HG02943 (cell line): ENCODE data around the gene SGMS1.

Experiments
- ATAC-seq: cut with Tn5 transposase; IDR thresholded peaks from one replicate; pipeline ENCODE4 v1.9.1; 2021; ENCODE audit warnings: mild to moderate bottlenecking, low read depth, moderate library complexity; ENCODE audit not compliant: unreplicated experiment

The SGMS1 gene

DNA sequence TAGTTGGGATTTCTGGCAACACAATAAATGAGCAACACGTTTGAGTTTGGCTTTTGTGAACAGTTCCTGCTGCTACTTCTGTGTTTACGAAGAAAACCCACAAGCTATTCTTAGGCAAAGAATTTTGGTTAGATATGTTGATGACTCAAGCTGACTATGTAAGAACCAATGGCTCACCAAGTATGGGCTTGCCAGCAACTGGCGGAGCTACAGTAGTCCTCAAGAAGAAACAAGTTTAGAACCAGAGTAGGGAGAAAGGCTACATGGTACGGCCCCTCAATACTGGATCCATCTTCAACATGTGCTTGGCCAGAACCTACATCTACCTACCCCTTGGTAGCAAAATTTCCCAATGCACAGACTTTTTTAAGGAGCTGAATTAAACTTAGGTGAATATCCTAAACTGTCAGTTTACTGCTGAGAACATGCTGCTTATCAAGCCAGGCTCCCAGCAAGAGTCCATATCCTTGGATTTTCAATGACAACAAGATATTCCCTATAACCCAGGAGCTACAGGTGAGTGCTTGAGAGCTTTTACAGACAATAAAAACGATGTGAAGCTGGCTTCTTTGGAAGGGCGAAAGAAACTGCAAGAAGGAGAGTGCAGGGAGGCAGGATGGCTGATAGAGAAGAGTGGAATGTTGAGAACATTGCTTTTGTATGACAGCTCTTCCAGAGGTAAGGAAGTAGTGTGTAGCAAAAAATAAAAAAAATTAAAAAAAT, 298.1 kb downstream of the SGMS1 start:
- no peak for ATAC-seq

GRCh38 chr10:50324680-50325393, 298.9 kb downstream of the SGMS1 start:
- ATAC-seq, result no peak

DNA sequence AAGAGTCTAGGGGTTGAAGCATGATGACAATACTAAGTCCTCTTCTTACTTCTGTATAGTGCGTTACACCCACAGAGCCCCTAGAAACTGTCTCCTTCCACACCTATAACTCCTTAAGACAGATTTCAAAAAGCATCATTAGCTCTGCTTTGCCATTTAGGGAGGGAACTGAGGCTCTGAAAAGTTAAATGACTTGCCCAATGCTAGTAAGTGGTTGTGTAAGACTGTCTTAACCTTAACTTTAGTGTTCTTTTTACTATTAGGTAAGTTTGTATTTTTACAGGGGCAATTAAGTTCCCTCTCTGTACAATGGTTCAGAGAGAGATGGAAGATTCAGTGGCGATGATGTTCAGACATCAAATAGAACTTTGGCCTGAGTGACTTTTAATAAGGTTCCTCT, 299.7 kb downstream of the SGMS1 start:
- ATAC-seq, result no peak

- no peak for ATAC-seq
Measured at GRCh38 chr10:50322077-50322476, 301.7 kb downstream of the SGMS1 start.

DNA sequence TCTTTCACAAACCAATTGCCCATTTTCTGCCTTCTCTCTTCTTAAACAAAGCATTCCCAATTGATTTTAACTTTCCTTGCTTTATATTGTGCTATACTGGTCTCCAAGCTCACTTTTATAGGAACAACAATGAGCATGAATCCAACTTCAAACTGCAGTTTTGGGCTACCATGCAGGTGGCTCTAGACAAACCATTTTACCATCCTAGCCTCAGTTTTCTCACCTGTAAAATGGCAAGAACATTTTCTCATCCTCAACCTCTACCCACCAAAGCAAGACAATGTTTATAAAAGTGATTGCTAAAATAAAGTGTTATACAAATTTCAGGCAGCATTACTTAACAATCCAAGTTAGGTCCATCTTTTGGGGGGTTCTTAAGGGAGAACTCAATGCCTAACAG, 305.6 kb downstream of the SGMS1 start:
- ATAC-seq, result no peak

DNA sequence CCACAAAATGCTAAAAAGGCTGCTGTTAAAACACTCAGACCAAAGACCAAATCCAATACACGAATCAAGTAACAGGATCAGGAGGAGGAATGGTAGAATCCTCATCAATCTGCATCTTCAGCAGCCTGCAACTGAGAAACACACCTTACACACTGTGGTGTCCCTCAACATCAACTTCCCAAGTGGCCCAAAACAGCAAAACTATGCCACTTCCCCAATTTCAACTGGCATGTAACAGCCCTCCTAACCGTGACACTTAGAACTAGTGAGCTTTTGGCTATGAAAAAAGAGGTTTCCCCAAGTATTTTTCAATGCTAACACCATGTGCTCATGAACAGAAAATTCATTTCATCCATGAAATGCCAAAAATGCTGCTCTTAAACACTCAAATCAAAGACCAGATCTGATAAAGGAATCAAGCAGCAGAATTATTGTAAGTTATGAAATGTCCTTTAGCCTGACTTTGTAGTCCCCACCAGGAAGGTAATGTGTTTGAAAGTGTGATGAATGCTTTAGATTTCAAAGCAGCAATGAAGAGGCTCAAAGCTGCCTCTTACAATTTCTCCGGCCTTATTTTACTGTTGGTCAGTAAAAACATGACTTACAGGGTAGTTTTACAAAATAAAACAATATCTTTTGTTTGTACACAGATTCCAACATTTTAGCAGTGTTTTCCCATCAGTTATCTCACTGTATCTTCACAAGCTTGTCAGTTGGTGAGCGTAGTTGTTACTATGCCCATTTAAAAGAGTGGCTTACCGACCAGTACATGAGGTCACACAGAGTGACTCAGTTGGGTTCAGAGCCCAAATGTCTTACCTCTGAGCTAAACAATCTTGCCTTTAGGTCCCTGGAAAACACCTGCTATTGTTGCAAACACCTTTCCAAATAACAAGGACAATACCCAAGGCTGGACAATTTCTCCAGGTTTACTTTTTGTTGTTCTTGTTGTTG, 306.8 kb downstream of the SGMS1 start:
- ATAC-seq, result no peak

DNA sequence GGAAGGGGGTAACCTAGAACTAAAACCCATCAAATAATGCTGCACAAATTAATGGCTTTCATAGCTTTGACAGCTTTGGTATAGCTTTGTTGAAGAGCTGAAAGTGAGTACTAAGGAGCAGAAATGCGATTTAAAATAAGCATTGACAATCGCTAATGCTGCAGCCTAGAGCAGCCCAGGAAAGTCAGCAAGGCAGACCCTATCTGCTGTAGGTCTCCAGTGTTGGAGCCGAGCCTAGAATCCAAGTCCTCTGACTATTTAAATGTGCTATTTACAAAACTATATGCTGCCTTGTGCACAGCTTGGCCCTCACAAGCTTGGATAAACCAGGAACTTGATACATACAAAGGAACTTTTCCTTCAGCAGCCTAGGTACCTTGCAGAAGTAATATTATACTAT, 307.6 kb downstream of the SGMS1 start:
- ATAC-seq, result no peak

GRCh38 chr10:50315424-50315823, 308.3 kb downstream of the SGMS1 start:
- ATAC-seq, result no peak

- ATAC-seq, result no peak
Measured at GRCh38 chr10:50314169-50315071, 309.3 kb downstream of the SGMS1 start.

DNA sequence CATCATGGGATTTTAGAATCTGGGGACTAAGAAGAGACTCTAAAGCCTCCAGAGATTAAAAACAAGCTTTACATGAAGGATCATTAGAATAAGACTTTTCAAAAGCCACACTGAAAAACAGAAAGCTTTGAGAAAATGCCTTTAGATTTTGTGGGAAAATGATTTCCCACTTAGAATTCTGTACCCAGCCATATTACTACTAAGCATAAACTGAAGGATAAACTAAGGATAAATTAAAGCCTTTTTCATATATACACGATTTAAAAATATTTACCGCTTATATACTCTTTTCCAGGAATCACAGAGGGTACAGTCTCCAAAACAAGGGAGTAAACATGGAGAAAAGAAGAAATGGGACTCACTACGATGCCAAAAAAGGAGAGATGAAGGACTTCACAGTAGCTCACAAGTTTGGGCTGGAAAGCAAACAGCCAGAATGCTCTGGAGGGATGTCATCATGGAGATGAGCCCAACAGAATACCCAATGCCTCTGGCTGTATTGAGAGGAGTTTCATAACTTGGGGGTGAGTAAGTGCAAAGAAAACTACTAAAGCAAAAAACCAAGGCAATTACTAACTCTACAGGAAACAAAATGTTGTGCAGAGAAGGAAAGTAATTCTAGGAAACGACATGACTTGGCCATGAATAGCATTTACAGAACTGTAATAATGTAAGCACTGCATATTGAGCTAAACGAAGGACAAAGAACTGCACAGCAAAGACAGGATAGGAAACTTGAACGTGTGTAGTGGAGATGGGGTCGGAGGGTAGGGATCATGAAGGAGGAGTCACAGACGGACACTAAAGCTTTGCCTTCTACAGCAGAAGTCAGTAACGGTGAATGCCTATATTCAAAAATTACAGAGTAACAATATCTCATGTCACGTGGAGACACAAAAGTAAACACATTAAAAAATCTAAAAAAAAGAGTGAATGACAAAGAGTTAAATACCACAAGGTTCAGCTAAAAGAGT, 311.0 kb downstream of the SGMS1 start:
- no peak for ATAC-seq

GRCh38 chr10:50310560-50311174, 313.1 kb downstream of the SGMS1 start:
- no peak for ATAC-seq

DNA sequence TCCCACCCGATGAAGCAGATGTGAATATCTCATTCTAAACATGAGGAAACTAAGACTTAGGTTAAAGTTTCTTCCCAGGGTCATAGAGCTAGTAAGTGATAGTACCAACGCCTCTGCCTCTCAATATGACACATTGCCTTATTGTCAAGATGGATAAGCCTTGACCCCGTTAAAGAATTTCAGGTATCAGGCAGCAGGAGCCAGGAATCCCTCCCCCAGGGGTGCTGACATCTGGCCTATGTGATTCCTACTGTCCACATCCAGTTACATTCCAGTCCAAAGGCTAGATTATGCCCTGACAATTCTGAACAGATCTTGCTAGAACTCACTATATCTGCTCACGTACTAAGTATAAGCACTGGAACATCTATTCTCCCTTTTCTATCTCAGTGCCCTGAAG, 314.4 kb downstream of the SGMS1 start:
- no peak for ATAC-seq

- no peak for ATAC-seq
Measured at GRCh38 chr10:50304660-50305059, 319.1 kb downstream of the SGMS1 start.

DNA sequence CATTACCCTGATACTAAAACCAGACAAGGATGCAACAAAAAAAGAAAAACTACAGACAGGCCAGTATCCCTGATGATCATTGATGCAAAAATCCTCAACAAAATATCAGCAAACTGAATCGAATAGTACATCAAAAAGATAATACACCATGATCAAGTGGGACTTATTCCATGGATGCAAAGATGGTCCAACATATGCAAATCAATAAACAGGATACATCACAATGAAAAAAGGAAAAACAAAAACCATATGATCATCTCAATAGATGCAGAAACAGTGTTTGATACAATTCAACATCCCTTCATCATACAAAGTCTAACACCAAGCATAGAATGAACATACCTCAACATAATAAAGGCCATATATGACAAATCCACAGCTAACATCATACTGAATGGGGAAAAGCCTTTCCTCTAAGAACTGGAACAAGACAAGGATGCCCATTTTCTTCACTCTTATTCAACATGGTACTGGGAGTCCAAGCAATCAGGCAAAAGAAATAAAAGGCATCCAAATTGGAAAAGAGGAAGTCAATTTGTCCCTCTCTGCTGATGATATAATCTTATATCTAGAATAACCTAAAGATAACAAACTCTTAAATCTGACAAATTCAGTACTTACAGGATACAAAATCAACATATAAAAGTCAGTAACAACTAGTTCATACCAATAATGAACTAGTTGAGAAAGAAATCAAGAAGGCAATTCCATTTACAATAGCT, 323.6 kb downstream of the SGMS1 start:
- ATAC-seq, result no peak

GRCh38 chr10:50295367-50295766, 328.4 kb downstream of the SGMS1 start:
- ATAC-seq, result no peak

DNA sequence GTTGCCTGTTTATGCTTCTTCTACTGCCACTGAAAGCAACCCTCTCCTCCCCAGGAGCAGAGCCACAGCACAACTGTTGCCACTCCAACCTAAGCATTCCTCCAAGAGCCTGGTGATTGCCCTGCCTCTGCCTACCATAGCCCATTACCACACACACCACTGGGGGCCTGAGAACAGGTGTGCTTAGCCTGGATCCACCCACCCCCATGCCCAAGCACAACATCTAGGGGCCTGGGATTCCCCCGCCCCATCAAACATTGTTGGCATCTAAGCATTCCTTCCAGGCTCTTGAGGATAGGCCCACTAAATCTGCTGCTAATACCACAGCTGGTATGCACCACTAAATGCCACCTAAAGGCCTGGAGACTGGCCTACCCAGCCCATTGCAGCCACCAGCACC, 329.2 kb downstream of the SGMS1 start:
- no peak for ATAC-seq

GRCh38 chr10:50293513-50294313, 330.0 kb downstream of the SGMS1 start:
- ATAC-seq, result no peak
